GM19035 (cell line): Measurements from ENCODE around the gene SHMT1.
"Not testable (repeated sequence)": the region's sequence is repeated elsewhere in the genome, so short reads cannot be mapped to it uniquely, and the experiment has no call there.

Source experiments
- ATAC-seq: cut with Tn5 transposase; IDR thresholded peaks from one replicate; pipeline ENCODE4 v1.9.1; 2021; ENCODE audit not compliant: unreplicated experiment

SHMT1 gene

GRCh38 chr17:18326572-18326971, 36.8 kb downstream of the SHMT1 start:
- no peak for ATAC-seq

DNA sequence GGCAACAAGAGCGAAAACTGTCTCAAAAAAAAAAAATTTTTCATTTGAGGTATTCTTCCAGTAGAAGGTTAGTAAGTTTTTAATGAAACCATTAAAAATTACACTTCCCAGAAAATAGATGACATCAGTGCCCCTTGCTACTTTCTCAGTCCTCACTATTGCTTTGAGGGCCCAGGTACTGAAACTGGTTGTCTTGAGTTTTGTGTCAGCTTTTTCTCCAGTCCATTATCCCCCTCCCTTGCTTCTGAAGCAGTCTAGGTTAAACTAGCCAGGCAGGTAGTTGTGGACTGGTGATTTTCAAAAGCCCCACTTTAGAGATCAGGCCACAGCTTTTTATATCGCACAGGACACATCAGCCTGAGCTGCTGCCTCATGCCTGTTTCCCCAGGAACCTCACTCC, 37.3 kb downstream of the SHMT1 start:
- ATAC-seq: no peak

- no peak for ATAC-seq
Measured at GRCh38 chr17:18324140-18325050, 39.0 kb downstream of the SHMT1 start.

DNA sequence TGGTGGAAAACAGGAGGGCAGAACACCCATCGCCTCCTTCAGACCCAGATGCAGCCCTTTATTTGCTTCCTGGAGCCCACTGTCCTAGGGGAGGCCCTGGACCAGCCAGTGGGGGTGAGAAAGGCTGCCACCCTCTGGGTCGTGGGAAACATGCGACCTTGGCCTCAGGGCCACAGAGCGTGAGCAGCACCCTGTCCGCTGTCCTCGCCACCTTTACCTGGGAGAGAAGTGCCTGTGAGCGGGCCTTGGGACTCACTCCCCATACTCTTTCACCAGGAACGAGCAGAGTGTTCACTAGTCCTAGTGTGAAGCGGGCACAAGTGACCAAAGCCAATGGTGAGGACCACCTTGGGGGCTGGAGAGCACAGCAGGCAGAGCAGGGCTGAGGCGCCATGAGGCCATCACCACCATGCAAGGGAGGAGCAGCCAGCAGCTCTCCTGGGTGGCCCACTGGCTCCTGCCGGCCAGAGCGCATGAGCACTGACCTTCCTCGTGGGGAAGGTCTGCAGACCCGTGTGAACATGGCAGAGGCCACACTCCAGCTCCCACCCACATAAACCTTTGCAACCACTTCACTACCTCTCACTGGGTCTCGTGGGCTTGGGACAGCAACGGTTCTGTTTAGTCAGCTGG, 39.7 kb downstream of the SHMT1 start:
- ATAC-seq: no peak

DNA sequence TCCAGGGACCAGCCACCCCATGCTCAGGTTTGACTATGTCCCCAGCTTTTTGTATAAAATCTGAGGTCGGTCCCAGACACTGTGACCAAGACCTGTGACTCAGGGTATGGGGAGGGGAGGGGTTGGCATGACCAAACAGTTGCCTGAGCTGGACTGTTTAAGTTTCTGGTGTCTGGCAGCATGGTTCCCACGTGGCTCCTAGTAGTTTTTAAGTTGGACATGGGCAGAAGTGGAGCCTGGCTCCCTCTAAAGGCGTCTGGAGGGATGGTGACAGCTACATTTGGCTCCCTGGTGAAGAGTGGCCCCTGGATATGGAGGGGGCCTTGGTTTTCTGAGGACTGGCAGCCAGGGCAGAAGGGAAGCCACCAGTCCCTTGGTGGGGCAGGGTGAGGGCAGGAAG, 40.3 kb downstream of the SHMT1 start:
- no peak for ATAC-seq

- no peak for ATAC-seq
Measured at GRCh38 chr17:18322522-18322921, 40.8 kb downstream of the SHMT1 start.

DNA sequence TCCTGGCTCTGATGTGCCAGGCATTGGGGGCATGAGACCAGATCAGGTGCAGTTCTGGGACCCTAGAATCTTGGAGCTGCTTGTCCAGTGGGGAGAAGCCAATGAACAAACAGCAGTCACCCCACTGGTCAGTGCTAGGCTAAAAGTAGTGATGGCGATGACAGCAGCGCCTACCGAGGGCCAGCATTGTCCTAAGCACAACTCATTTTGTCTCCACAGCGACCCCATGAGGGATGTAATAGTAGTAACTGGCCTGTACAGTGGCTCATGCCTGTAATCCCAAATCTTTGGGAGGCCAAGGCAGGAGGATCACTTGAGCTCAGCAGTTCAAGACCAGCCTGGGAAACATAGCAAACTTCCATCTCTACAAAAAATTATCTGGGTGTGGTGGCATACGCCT, 42.0 kb downstream of the SHMT1 start:
- ATAC-seq: no peak

GRCh38 chr17:18320301-18320700, 43.0 kb downstream of the SHMT1 start:
- ATAC-seq: no peak

GRCh38 chr17:18319604-18320256, 43.6 kb downstream of the SHMT1 start:
- ATAC-seq: no peak

- no peak for ATAC-seq
Measured at GRCh38 chr17:18318771-18319450, 44.4 kb downstream of the SHMT1 start.

DNA sequence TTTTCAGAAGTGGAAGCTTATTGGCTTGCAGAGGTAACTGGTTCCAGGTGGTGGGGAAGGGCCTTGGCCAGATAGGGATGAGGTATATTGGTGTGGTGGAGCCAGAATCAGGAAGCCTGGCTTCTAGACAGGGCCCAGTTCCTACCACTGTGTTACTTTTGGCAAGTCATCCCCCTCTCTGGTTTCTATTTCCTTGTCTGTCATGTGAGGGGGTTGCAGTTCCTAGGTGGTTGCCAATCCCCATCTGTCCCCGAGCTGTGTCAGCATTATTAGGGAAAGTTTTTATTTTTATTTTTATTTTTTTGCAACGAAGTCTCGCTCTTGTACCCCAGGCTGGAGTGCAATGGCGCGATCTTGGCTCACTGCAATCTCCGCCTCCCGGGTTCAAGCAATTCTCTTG, 45.2 kb downstream of the SHMT1 start:
- no peak for ATAC-seq

GRCh38 chr17:18315961-18316360, 47.4 kb downstream of the SHMT1 start:
- ATAC-seq: no peak

DNA sequence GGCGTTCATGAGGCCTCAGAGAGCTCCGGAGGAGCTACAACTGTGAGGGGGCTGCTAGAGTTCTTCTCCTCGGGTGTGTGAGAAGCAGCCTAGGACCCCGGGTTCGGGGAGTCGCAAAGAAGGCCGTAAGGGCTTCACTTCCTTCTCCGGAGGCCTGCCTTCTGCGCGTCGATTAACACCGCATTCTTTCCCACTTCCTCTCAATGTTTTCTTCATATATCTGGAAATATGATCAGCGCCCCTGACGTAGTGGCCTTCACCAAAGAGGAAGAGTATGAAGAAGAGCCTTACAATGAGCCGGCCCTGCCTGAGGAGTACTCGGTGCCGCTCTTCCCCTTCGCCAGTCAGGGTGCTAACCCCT, 47.8 kb downstream of the SHMT1 start:
- ATAC-seq: no peak

DNA sequence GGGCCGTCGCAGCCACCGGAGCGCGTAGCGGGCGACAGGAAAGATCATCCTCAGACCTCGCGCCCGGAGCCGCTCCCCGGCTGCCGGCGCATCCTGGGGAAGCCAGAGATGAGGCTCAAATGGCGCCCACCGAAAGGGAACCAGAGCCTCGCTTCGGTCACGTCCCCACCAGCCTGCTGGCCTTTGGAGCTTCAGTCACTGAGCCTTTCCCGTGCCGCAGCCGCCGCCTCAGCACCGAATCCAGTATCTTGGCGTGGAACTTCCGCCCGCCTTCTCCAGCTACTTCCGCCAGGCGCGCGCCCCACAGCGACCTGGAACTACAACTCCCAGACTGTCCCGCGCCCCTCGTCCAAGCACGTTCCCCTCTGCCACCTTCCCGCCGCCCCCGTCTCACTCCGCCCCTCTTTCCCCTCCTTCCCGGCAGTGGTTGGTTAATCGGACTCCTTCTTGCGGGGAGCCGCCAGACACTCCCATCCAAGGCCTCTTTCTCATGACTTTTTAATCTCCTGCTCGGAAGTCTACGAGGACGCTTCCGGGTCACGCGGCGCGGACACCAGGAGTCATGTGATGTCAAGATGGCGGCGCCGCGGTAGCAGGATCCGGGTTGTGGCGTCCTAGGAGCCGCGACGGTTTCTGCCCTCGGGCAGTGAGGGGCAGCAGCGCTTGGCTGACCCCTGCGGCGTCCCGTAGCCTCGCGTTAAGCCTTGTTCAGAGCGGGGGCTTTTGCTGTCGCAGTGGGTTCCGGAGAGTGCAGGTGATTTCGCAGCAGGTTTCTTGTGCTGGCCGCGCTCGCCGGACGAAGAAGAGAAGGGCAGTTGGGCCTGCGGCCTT, 48.4 kb downstream of the SHMT1 start, which contains the start of the genes SMCR8 and TOP3A:
Gene SMCR8 (plus strand): TSS at position 563 of the 831 bp plus-strand sequence. CDS start 497 bp downstream, outside the sequence.
Gene TOP3A (minus strand): TSS at position 264 of the 831 bp plus-strand sequence. CDS start 216 bp downstream, at position 48.
- peak; percentile 83 for ATAC-seq

DNA sequence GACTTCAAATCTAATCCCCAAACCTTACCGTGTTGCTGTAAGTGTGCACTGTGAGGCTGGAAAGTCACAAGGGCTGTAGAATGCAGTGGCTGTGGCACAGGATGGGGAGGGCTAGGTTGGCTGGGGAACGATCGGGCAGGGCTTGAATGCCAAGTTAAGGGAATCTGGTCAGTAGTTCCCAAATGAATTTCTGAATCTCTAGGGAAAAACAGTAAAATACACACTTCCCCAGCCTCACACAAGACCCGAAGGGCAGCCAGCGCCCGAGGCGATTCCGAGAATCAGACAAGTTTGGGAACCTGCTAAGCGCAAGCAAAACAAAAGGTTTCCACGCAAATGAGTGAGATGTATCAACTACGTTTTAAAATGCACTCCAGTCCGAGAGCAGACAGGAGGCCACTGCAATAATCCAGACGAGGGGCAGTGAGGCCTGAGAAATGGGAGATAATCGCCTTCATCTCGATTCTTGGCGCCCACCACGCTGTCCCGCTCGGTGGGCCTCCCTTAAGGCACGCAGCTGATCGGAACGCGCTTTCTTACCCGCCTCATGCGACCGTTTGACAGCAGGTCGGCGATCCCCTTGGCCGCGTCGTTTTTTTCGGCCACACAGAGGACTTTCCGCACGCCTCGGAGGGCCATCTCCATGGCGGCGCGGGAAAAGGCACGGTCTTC, 49.2 kb downstream of the SHMT1 start:
- ATAC-seq: peak; percentile 19

- no peak for ATAC-seq
Measured at GRCh38 chr17:18309202-18309601, 54.1 kb downstream of the SHMT1 start.

- ATAC-seq: not testable (repeated sequence)
Measured at GRCh38 chr17:18303206-18303605, 60.1 kb downstream of the SHMT1 start.

DNA sequence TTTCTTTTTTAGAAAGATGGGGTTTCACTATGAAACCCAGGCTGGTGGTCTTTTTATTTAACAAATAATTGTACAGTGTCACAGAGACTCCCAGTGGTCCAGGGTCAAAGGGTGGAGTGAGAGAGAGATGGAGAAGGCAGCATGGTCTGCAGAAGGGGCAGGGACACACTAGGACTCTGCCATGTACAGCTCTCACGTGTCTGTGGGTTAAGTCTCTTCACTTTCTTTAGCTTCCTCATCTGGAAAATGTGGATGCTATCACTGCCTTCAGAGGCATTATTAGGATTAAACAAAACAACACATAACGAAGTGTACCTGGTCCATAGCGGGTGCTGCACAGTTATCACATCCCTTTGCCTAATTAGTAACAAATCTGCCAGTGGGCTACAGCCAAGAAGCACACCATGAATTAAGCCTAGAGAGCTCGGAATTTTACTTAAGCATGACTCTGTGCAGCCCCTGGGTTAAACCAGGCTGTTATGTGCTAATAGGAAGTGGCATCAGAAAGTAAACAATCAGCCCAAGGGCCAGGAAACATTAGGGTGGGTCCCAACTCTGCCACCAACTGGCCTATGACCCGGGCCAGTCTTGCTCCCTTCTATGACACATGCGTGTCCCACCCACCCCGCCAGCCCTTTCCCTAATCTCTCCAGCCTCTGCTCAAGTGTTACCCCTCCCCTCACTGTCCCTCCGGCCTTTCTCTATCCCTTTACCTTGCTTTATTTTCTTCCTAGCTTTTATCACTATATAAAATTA, 62.4 kb downstream of the SHMT1 start:
- ATAC-seq: no peak

DNA sequence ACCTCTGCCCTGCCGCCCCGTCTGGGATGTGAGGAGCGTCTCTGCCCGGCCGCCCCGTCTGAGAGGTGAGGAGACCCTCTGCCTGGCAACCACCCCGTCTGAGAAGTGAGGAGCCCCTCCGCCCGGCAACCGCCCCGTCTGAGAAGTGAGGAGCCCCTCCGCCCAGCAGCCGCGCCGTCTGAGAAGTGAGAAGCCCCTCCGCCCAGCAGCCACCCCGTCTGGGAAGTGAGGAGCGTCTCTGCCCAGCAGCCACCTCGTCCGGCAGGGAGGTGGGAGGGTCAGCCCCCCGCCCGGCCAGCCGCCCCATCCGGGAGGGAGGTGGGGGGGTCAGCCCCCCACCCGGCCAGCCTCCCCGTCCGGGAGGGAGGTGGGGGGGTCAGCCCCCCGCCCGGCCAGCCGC, 65.3 kb downstream of the SHMT1 start:
- not testable (repeated sequence) for ATAC-seq
